GM18498 (cell line): ENCODE results near the gene SLC4A2.
A peak's percentile ranks its signal among the peaks of the same experiment; 100 is the strongest.
"Not testable (repeated sequence)": the region's sequence is repeated elsewhere in the genome, so short reads cannot be mapped to it uniquely, and the experiment has no call there.

Experiments used
- ATAC-seq: cut with Tn5 transposase; IDR thresholded peaks from one replicate; pipeline ENCODE4 v1.9.1; 2021; ENCODE audit warnings: mild to moderate bottlenecking, moderate library complexity; ENCODE audit not compliant: unreplicated experiment

SLC4A2 gene

GRCh38 chr7:151059367-151060112 lies at the start of gene SLC4A2:
Gene SLC4A2 (plus strand): TSS chr7:151059589. CDS start chr7:151061988, 2,399 bp downstream.
- peak; percentile 35 for ATAC-seq

GRCh38 chr7:151010037-151010306 lies 49.4 kb upstream of the SLC4A2 start:
- no peak for ATAC-seq

- no peak for ATAC-seq
Observed at GRCh38 chr7:151010307-151011096, 48.9 kb upstream of the SLC4A2 start.

GRCh38 chr7:151011097-151011409 lies 48.3 kb upstream of the SLC4A2 start:
- no peak for ATAC-seq

- ATAC-seq = not testable (repeated sequence)
Observed at GRCh38 chr7:151011616-151012015, 47.8 kb upstream of the SLC4A2 start.

- no peak for ATAC-seq
Observed at GRCh38 chr7:151012031-151012692, 47.2 kb upstream of the SLC4A2 start.

- no peak for ATAC-seq
Observed at GRCh38 chr7:151012911-151013347, 46.5 kb upstream of the SLC4A2 start.

- ATAC-seq = no peak
Observed at GRCh38 chr7:151013356-151013732, 46.0 kb upstream of the SLC4A2 start.

GRCh38 chr7:151013733-151014497 lies 45.5 kb upstream of the SLC4A2 start:
- ATAC-seq = peak; percentile 52

GRCh38 chr7:151014950-151015349 lies 44.4 kb upstream of the SLC4A2 start:
- ATAC-seq = no peak

- no peak for ATAC-seq
Observed at GRCh38 chr7:151015967-151016366, 43.4 kb upstream of the SLC4A2 start.

GRCh38 chr7:151016505-151016904 lies 42.9 kb upstream of the SLC4A2 start:
- no peak for ATAC-seq

GRCh38 chr7:151016942-151017341 lies 42.4 kb upstream of the SLC4A2 start:
- no peak for ATAC-seq

- no peak for ATAC-seq
Observed at GRCh38 chr7:151017370-151017952, 41.9 kb upstream of the SLC4A2 start.

- ATAC-seq = peak; percentile 58
Observed at GRCh38 chr7:151017953-151018420, 41.4 kb upstream of the SLC4A2 start.

- ATAC-seq = no peak
Observed at GRCh38 chr7:151018421-151019129, 40.8 kb upstream of the SLC4A2 start.

GRCh38 chr7:151019130-151019447 lies 40.3 kb upstream of the SLC4A2 start:
- no peak for ATAC-seq

GRCh38 chr7:151020231-151020630 lies 39.2 kb upstream of the SLC4A2 start:
- ATAC-seq = no peak

GRCh38 chr7:151023232-151023631 lies 36.2 kb upstream of the SLC4A2 start:
- ATAC-seq = no peak

GRCh38 chr7:151024435-151025056 lies 34.8 kb upstream of the SLC4A2 start, which contains the start of gene ATG9B:
Gene ATG9B (minus strand): TSS chr7:151024494. CDS start chr7:151024423, 71 bp downstream.
- ATAC-seq = no peak
